Tibial artery (tissue), 4 donors: ENCODE measurements around the gene COMT.
A peak's percentile ranks its signal among the peaks of the same experiment; 100 is the strongest.

Source experiments
- DNase-seq, 2 donors: peaks; one replicate each; pipeline ENCODE4 v3.0.0-alpha.2; 2019
- H3K27ac ChIP-seq, 2 donors: fragments of 200-600 bp; sonication (generic) in 1 of 2; 1 replicate in 1 of 2; 2 replicates in 1 of 2; pipeline ENCODE4 v1.5.1; 2018 to 2019; ENCODE audit warnings: mild to moderate bottlenecking in 1 of 2
- H3K27me3 ChIP-seq, 2 donors: fragments of 200-600 bp; sonication (generic) in 1 of 2; one replicate each; pipeline versions ENCODE4 v1.5.1 to v1.6.0; 2016 to 2019
- H3K36me3 ChIP-seq, 3 donors: fragments of 200-600 bp; sonication (generic) in 2 of 3; one replicate each; pipeline ENCODE4 v1.5.1; 2016 to 2019; ENCODE audit warnings: mild to moderate bottlenecking in 2 of 3
- H3K4me1 ChIP-seq, 4 donors: fragments of 200-600 bp; sonication (generic) in 2 of 4; 1 replicate in 3 of 4; 2 replicates in 1 of 4; pipeline ENCODE4 v1.5.1; 2016 to 2019
- H3K4me3 ChIP-seq, 2 donors: fragments of 200-600 bp; sonication (generic) in 1 of 2; 1 replicate in 1 of 2; 2 replicates in 1 of 2; pipeline ENCODE4 v1.5.1; 2018 to 2019; ENCODE audit warnings: mild to moderate bottlenecking in 2 of 2
- H3K9me3 ChIP-seq, 3 donors: fragments of 200-600 bp; sonication (generic) in 1 of 3; one replicate each; pipeline ENCODE4 v1.5.1; 2016 to 2019
- CTCF ChIP-seq, 2 experiments: fragments of 200-600 bp in 1 of 2; fragments of 450-650 bp in 1 of 2; IDR thresholded peaks; one replicate each; pipeline ENCODE4 v1.5.1; 2017 to 2019; ENCODE audit warnings: antibody characterized with exemption in 2 of 2, mild to moderate bottlenecking in 1 of 2, moderate library complexity in 1 of 2
- intact Hi-C: fragments of 100-400 bp; cut with DNase I; formaldehyde crosslinking; loops from one replicate; pipeline ENCODE4 v1.15.0; 2023; ENCODE audit warnings: low total_unique reads

The COMT gene

DNA sequence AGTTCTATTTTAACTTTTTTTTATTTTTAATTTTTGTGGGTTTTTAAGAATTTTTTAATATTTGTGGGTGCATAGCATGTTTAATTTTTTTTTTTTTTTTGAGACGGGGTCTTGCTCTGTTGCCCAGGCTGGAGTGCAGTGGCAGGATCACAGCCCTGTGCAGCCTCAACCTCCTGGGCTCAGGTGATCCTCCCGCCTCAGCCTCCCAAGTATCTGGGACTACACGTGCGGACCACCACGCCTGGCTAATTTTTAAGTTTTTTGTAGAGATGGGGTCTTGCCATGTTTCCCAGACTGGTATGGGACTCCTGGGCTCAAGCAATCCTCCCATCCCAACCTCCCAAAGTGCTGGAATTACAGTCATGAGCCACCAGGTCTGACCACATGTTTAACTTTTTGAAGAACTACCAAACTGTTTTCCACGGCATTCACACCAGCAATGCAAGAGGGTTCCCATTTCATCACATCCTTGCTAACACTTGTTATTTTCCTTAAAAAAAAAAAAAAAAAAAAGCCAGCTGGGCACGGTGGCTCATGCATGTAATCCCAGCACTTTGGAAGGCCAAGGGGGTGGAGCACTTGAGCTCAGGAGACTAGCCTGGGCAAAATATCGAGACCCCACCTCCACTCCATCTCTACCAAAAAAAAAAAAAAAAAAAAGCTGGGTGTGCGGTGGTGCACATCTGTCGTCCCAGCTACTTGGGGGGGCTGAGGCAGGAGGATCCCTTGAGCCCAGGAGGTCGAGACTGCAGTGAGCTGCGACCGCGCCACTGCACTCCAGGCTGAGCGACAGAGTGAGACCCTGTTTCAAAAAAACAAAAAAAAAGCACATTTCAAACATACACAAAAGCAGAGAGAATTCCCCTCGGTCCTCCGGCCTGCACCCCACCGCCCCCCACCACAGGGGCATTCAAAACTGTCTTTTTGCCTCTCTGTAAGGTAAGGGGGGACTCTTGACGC lies 16.8 kb downstream of the COMT start:
- intact Hi-C loops: no loop called here
- Histone ChIP-seq H3K36me3 (peaks cover 0 to 6% (median 1%) of the 10 kb centered on the region in 3 donors), H3K27ac (peak overlapping the region; percentile 73 to 78), H3K4me3 (peak overlapping the region; percentile 33 to 41), H3K9me3 (no peaks in the 10 kb centered on the region), H3K27me3 (no peaks in the 10 kb centered on the region), H3K4me1 (peaks cover 5 to 47% (median 32%) of the 10 kb centered on the region in 4 donors)
- peak; percentile 70 to 72 for DNase-seq
- no peak for TF ChIP-seq CTCF (IDR thresholded peaks at IDR 0.05)

DNA sequence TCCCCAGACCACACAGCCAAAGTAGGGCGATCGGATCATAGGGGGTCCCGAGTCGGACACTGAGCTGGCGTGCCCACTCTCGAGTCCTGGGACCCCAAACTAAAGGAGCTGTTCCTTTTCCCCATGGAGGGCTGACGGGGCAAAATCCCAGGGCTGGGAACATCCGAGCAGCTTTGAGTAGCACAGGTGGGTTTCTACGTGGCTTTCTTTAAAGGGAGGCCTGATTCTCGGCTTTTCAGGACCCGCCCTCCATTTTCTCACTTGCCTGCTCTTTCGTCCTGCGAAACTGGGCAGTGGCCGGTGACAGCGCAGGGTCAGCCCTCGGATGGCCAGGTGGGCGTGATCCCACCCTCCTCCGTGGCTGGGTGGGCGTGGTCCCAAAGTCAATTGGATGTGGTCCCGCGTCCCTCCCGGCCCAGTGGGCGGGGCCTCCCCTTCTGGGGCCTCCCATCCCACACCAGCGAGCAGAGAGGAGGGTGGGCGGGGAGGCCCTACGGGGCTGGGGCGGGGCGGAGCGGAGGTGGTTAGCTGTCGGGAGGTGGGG lies 17.5 kb downstream of the COMT start:
- intact Hi-C loops: no loop called here
- no peaks in the 10 kb centered on the region for H3K9me3 ChIP-seq
- H3K27ac ChIP-seq: peak overlapping the region; percentile 73 to 78
- no peak for TF ChIP-seq CTCF (IDR thresholded peaks at IDR 0.05)
- H3K4me3 ChIP-seq: peak overlapping the region; percentile 33 to 41
- peak; percentile 76 to 91 for DNase-seq
- peaks cover 5 to 45% (median 27%) of the 10 kb centered on the region in 4 donors for H3K4me1 ChIP-seq
- H3K27me3 ChIP-seq: no peaks in the 10 kb centered on the region
- H3K36me3 ChIP-seq: peaks cover 7 to 13% (median 9%) of the 10 kb centered on the region in 3 donors

DNA sequence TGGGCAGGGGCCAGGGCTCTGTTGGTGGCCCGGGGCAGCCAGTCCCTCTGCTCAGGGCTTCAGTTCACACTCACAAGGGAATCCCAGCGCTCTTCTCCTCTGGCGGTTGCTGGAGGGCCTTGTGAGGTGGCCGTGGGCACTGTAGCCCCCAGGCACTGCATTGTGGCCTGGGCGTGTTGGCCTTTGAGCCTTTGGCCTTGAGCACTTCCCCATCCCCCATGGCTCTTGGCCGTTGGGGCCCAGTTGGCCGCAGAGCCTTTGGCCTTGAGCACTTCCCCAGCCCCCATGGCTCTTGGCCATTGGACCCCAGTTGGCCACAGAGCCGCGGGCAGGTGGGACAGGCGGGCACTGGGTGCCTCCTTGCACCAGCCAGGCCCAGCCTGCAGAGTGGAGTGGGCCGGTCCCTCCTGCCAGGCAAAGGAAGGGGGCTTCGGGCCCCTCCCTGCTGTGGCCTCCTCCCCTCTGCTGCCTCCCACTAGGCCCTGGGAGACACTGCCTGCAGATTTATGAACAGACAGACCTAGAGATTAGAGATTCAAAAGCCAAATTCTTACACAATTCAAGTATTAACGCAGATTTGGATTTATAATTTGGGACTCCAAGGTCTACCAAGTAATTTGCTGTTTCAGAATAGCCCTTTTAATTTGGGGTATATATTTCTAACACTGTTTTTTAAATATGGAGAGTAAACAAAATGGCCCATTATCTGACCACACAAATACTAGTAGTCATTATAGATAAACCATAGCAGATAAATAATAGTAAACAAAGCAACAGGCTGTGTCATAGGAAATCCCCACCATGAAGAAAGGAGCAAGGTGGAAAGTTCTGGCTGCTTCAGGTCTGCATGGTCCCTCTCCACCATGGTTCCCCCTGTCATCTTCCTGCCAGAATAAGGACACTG lies 18.3 kb downstream of the COMT start:
- H3K27ac ChIP-seq: peak overlapping the region; percentile 73 to 78
- intact Hi-C loops: no loop called here
- peaks cover 5 to 51% (median 27%) of the 10 kb centered on the region in 4 donors for H3K4me1 ChIP-seq

GRCh38 chr22:19960491-19961200 lies 19.1 kb downstream of the COMT start:
- Histone ChIP-seq H3K9me3 (no peaks in the 10 kb centered on the region), H3K4me3 (no peak overlapping the region), H3K36me3 (peaks cover 11 to 24% (median 20%) of the 10 kb centered on the region in 3 donors), H3K27me3 (no peaks in the 10 kb centered on the region), H3K4me1 (peaks cover 5 to 47% (median 27%) of the 10 kb centered on the region in 4 donors), H3K27ac (no peak overlapping the region)
- no peak for DNase-seq
- intact Hi-C loops: no loop called here
- no peak for TF ChIP-seq CTCF (IDR thresholded peaks at IDR 0.05)

More for the DNA sequence above, 18.3 kb downstream of the COMT start:
- H3K9me3 ChIP-seq: no peaks in the 10 kb centered on the region
- peak overlapping the region; percentile 33 to 41 for H3K4me3 ChIP-seq
- peaks cover 11 to 20% (median 16%) of the 10 kb centered on the region in 3 donors for H3K36me3 ChIP-seq
- no peaks in the 10 kb centered on the region for H3K27me3 ChIP-seq
- TF ChIP-seq CTCF (IDR thresholded peaks at IDR 0.05): no peak
- no peak for DNase-seq

GRCh38 chr22:19961201-19961580 lies 19.6 kb downstream of the COMT start:
- Histone ChIP-seq H3K36me3 (peaks cover 11 to 27% (median 24%) of the 10 kb centered on the region in 3 donors), H3K27me3 (no peaks in the 10 kb centered on the region), H3K27ac (no peak overlapping the region), H3K4me3 (no peak overlapping the region), H3K4me1 (peaks cover 5 to 47% (median 27%) of the 10 kb centered on the region in 4 donors), H3K9me3 (no peaks in the 10 kb centered on the region)
- no peak for DNase-seq
- intact Hi-C loops: no loop called here
- no peak for TF ChIP-seq CTCF (IDR thresholded peaks at IDR 0.05)
